ENCODE data around the gene KIF6. TPM values are rescaled to one million over a fixed set of nuclear protein-coding genes. Genes with fewer than 3 reads are reported as not detected.

Gene KIF6, protein sequence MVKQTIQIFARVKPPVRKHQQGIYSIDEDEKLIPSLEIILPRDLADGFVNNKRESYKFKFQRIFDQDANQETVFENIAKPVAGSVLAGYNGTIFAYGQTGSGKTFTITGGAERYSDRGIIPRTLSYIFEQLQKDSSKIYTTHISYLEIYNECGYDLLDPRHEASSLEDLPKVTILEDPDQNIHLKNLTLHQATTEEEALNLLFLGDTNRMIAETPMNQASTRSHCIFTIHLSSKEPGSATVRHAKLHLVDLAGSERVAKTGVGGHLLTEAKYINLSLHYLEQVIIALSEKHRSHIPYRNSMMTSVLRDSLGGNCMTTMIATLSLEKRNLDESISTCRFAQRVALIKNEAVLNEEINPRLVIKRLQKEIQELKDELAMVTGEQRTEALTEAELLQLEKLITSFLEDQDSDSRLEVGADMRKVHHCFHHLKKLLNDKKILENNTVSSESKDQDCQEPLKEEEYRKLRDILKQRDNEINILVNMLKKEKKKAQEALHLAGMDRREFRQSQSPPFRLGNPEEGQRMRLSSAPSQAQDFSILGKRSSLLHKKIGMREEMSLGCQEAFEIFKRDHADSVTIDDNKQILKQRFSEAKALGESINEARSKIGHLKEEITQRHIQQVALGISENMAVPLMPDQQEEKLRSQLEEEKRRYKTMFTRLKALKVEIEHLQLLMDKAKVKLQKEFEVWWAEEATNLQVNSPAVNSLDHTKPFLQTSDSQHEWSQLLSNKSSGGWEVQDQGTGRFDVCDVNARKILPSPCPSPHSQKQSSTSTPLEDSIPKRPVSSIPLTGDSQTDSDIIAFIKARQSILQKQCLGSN
- 1 to 10 TPM in 2 of 4 donors, under 1 TPM in 2; 0.40 to 1.3 (median 0.80) TPM for total RNA-seq

DNA sequence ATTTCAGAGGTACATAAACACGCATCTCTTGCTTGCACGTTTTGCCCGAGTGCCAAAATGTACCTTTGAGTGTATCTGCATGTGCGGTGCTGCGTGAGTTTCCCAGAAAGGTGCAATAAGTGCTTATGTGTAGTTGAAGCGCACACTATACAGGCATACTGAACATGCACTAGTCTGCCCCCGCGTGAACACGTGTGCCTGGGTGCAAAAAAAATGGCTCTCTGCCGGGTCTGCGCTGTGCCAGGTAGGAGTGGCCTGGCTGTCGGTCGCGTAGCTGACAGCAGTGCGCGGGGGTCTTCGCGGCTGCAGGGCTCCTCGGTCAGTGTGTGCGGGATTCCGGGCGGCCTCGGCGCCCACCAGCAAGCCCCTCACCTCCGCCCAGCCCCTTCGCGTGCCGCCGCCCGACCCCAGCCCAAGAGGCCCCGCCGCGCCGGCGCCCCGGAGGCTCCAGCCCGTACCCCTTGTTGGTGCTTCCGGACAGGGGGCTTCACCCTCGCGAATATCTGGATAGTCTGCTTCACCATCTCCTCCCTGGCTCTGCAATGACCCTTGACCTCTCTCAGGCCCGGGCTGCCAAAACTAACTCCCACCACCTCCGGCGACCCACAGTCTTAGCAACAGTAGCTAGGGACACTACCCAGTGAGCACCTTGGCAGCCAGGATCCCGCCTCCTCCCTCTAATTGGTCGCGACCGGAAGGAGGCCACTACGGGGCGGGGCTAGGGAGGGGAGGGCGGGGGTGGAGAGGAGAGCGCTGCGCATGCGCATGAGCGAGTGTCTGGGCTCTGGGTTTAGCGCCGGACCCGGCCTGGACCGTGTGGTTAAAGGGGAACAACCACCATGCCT lies at the start of gene KIF6:
KIF6 (minus strand) TSS at position 622 of the 845 bp plus-strand sequence; CDS start at position 524, 98 bp downstream.
- intact Hi-C loops (cut with DNase I) = no loop called here

DNA sequence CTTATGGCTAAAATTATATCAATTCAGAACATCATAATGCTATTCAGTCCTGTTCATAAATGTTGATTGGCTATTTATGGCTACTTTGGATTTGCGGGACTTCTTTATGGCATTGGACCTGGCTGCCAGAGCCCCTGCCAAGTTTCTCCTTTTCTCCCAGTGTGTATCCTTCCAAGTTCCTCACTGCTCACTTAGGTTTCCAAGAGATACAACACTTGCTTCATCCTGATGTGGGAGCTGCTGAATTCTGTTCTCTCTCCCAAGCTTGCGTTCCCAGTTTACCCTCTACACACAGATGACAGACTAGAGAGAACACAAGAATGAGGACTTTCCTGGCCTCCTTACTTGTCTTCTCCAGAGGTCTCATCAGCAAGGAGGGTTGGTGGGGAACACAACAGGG lies 48.6 kb upstream of the KIF6 start:
- no peak for DNase-seq
- WGBS, 2 donors = 86 to 96% methylated on average over 2 of the region's 2 CpGs
- H3K4me1 ChIP-seq = no peaks in the 10 kb centered on the region
- no peaks in the 10 kb centered on the region for H3K9me3 ChIP-seq
- H3K27me3 ChIP-seq = no peaks in the 10 kb centered on the region
- no peak overlapping the region for H3K27ac ChIP-seq
- no peak for TF ChIP-seq POLR2A (IDR thresholded peaks at IDR 0.05)
- TF ChIP-seq, protein P1, sequence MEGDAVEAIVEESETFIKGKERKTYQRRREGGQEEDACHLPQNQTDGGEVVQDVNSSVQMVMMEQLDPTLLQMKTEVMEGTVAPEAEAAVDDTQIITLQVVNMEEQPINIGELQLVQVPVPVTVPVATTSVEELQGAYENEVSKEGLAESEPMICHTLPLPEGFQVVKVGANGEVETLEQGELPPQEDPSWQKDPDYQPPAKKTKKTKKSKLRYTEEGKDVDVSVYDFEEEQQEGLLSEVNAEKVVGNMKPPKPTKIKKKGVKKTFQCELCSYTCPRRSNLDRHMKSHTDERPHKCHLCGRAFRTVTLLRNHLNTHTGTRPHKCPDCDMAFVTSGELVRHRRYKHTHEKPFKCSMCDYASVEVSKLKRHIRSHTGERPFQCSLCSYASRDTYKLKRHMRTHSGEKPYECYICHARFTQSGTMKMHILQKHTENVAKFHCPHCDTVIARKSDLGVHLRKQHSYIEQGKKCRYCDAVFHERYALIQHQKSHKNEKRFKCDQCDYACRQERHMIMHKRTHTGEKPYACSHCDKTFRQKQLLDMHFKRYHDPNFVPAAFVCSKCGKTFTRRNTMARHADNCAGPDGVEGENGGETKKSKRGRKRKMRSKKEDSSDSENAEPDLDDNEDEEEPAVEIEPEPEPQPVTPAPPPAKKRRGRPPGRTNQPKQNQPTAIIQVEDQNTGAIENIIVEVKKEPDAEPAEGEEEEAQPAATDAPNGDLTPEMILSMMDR (IDR thresholded peaks at IDR 0.05) = no peak
- intact Hi-C loops (cut with DNase I) = no loop called here
- H3K4me3 ChIP-seq (replicated peaks in 1 of 3) = no peak overlapping the region
- no peaks in the 10 kb centered on the region for H3K36me3 ChIP-seq

More for the DNA sequence above, at the start of gene KIF6:
- Histone ChIP-seq H3K27ac (peak within 1 kb of the TSS in 1 of 3 donors; percentile 12), H3K27me3 (no peaks in the 10 kb centered on the region), H3K36me3 (no peaks in the 10 kb centered on the region), H3K4me3 (replicated peaks in 1 of 3) (peak within 1 kb of the TSS; percentile 54 to 86 (median 58)), H3K9me3 (no peaks in the 10 kb centered on the region), H3K4me1 (peaks cover 0 to 9% of the 10 kb centered on the region in 2 donors)
- TF ChIP-seq POLR2A (IDR thresholded peaks at IDR 0.05) = no peak
- TF ChIP-seq, protein P1 (IDR thresholded peaks at IDR 0.05) = no peak
- DNase-seq = peak; percentile 93 to 94
- WGBS, 2 donors = 4 to 8% methylated on average over 19 to 36 of the region's 58 CpGs

DNA sequence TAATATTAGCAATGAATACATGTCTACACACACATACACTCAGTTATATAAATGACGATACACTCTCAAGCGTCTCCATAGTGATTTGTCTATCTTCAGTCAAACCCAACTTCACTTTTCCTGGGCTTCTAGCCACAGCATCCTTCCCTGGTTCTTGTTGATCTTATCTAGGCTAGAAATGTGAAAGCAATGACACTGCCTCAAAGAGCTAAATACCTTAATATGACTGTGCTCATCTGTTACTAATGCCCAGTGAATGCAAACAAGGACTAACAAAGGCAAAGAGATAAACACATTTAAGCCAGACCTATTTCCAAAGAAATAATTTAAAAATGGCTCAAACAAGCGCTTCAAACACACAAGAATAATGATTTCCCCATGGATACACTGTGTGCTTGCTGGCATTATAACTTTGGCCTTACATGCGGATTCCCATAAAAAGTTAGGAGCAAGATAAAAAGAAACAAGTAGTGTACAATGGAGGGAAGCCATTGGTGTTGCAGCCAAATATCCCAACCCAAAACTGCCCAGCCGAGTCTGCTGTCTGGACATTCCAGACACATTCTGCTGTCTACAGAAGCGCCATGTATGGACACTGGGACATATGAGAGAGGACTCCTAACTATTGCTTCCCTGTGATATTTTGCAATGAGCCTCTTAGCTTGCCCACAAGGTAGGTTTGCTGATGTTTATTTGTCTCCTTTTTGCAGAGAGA lies 47.5 kb upstream of the KIF6 start:
- intact Hi-C loops (cut with DNase I) = no loop called here
- TF ChIP-seq, protein P1 (IDR thresholded peaks at IDR 0.05) = no peak
- no peak for TF ChIP-seq POLR2A (IDR thresholded peaks at IDR 0.05)
- no peak overlapping the region for H3K27ac ChIP-seq
- H3K9me3 ChIP-seq = no peaks in the 10 kb centered on the region
- H3K36me3 ChIP-seq = no peaks in the 10 kb centered on the region
- WGBS, 2 donors = 67 to 80% methylated on average over 6 of the region's 6 CpGs
- no peak for DNase-seq
- no peaks in the 10 kb centered on the region for H3K27me3 ChIP-seq
- H3K4me3 ChIP-seq (replicated peaks in 1 of 3) = no peak overlapping the region
- H3K4me1 ChIP-seq = no peaks in the 10 kb centered on the region

DNA sequence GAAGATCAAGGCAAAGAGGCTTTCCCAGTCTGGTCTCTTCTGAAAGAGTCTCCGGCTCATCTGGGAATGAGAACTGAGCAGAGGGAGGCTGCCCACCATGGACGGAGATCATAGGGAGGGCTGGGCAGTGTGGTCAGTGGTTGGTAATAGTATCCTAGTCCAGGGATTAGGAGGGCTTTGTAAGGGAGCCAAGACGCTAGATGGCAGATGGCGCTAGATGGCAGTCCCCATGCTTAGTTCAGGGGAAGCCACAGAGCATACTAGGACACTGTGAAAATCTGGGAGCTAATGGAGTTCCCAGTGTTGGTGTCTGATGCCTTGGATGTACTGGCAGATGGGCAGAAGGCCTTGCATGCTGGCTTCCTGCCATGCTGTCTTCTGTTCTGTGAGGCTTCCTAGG lies 45.2 kb upstream of the KIF6 start:
- TF ChIP-seq POLR2A (IDR thresholded peaks at IDR 0.05) = no peak
- TF ChIP-seq, protein P1 (IDR thresholded peaks at IDR 0.05) = no peak
- DNase-seq = no peak

More for the DNA sequence above, 45.2 kb upstream of the KIF6 start:
- no peak overlapping the region for H3K27ac ChIP-seq
- WGBS, 2 donors = 84 to 95% methylated on average over 4 of the region's 4 CpGs
- H3K27me3 ChIP-seq = no peaks in the 10 kb centered on the region
- no peak overlapping the region for H3K4me3 ChIP-seq (replicated peaks in 1 of 3)
- intact Hi-C loops (cut with DNase I) = no loop called here
- no peaks in the 10 kb centered on the region for H3K4me1 ChIP-seq
- no peaks in the 10 kb centered on the region for H3K36me3 ChIP-seq
- H3K9me3 ChIP-seq = no peaks in the 10 kb centered on the region
